Frontal cortex (tissue), 4 donors: ENCODE measurements around the gene DENND5A. TPM values are rescaled to one million over a fixed set of nuclear protein-coding genes. Genes with fewer than 3 reads are reported as not detected.

Experiments
- DNase-seq, 2 donors: peaks; one replicate each; pipeline ENCODE4 v3.0.0; 2012; ENCODE audit warnings: low spot score in 2 of 2
- FAIRE-seq: peaks from 2 replicates; lab custom pipeline; 2012; peaks lifted over from hg19 to GRCh38; lab: Jason Lieb, UNC
- total RNA-seq: library from RNA; depleted of rRNA; stranded (reverse); fragments of >200 nt; gene quantifications from one replicate; pipeline ENCODE4 v1.2.3, GENCODE V29; 2014
- donor health status: control.
- donor health status: control.
- donor health status: control.

Gene DENND5A
- 119 TPM for total RNA-seq

DNA sequence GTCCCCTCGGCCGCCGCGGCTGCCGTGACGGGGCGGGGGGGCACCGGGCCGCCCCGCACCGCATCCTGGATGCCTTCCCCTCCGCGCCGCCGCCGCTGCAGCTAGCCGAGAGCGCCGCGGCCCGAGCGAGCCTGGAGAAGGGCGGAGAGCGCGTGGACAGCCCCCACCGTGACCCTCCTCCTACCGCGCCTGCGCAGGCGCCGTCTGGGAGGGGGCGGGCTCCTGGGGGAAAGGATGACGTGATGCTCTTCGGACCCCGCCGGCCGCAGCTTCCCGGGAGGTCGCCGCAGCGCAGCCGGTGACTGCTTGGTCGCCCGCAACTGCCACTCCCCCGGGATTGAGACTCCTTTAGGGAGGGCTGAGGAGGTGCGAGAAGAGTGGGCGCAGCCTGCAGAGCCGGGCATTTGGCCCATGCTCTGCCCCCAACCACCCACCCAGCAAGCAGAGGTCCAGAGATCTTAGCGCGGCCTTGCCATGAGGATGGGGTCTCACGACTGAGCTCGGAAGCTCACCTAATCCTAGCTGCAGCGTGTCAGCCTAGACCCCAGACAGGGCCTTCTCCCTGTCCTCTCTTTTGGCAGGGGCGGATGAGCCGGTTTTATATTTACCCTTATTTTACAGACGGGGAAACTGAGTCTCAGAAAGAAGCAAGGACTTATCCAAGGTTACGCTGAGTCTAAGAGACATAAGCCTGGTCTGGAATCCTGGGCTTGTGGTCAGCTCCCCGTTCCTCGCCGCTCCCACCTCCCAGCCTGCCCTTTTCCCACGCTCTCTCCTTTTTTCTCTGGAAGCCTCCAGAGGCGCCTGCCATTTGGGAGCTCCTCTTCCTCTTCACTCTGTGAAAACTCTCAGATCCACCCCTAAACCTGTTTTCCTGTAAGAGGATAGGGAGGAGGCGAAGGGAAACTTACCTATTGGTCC lies at the start of gene DENND5A:
TSS of gene DENND5A (minus strand) at position 140 of the 921 bp plus-strand sequence. CDS start 281 bp downstream, outside the sequence.
- FAIRE-seq (no peak), DNase-seq (peak; percentile 93 to 96)

GRCh38 chr11:9314291-9315077 lies 49.3 kb upstream of the DENND5A start, which contains the start of gene TMEM41B:
Gene TMEM41B, minus strand, starts transcription at chr11:9314593. Its CDS starts 152 bp downstream, at chr11:9314441.
- DNase-seq (peak; percentile 96 to 98), FAIRE-seq (no peak)

DNA sequence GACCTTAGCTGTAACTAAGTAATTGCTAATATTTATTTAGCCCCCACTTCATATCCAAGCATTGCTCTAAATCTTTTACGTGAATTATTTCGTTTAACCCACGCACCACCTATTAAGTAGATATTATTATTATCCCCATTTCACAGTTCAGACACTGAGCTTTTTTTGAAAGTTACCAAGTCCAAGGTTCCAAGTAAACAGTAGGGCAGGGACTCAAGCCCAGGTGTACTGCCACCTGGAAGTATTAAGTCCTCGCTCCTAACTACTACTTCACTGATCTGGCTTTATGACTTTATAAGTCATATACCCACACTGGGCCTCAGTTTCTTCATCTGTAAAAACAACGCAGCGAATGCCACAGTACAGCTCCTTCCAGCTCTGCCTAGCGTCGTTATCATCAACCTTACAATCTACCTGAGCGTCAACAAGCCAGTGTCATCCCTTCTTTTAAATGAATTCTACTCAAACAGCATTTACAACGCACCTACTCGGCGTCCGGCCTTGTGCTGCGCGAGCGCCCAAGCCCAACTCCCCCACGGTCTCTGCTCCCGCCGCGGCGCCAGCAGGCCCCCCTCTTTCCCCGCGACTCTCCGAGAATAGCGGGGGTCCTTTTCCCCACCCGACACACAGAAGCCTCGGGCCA lies 48.6 kb upstream of the DENND5A start:
- DNase-seq = peak; percentile 34 to 35
- no peak for FAIRE-seq

- FAIRE-seq = no peak
- no peak for DNase-seq
Measured at GRCh38 chr11:9310485-9311090, 45.4 kb upstream of the DENND5A start.

- DNase-seq (no peak), FAIRE-seq (no peak)
Measured at GRCh38 chr11:9304178-9304577, 39.0 kb upstream of the DENND5A start.

DNA sequence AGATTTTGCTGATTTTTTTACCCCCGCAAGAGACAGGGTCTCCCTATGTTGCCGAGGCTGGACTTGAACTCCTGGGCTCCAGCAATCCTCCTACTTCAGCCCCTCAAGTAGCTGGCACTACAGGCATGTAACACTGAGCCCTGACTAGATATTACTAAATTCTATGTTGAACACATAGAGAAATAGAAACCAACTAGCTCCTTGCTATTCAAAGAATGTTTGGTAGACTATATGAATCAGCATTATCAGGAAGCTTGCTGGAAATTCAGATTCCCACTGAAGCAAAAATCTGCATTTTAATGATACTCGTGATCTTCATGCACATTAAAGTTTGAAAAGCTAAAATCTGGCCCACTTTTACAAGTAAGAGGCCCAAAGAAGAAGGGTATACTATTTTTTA lies 37.3 kb upstream of the DENND5A start:
- no peak for FAIRE-seq
- DNase-seq = no peak

DNA sequence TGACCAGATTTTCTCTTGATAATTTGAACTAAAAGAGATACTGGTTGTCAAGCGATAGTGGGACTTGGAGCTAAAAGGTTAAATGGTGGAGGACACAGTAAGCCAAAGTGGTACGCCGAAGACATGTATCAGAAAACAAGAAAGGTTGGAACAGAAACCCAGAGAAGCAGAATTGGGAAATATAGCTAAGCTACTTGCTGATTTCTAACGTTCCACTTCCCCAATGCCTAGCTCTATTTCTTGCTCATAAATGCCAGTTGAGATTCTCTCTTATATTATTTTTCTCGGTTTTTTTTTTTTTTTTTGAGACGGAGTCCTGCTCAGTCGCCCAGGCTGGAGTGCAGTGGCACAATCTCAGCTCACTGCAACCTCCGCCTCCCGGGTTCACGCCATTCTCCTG lies 36.6 kb upstream of the DENND5A start:
- FAIRE-seq (no peak), DNase-seq (no peak)

GRCh38 chr11:9293646-9294045 lies 28.5 kb upstream of the DENND5A start:
- FAIRE-seq (no peak), DNase-seq (no peak)

- no peak for FAIRE-seq
- no peak for DNase-seq
Measured at GRCh38 chr11:9285850-9286587, 20.9 kb upstream of the DENND5A start.

DNA sequence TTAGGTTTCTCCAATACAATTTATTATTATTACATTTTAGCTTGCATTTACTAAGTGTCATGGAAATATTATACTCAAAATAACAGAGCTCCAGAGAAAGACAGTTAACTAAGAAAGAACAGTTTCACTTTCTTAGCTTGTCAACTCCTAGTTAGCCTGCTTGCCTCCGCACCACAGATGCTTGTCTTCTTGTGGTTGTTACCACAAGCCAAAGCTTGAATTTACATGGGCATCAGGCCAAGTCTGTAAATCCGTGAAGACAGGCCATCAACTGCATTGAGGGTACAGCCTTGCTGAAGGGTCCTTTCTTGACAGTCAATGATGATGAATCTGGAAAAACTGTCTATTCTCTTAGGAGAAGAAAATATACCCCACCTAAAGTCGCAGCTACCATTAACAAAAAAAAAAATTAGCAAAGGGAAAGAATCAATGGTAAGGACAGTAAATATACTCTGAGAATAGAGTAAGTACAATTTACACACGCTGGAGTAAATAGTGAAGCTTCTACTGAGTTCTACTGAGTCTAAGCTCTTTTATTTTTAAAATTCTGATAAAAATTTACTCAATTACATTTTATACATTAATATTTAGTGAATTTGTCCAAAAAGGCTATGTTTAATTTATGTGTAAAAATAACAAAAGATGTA lies 15.6 kb upstream of the DENND5A start:
- DNase-seq = no peak
- no peak for FAIRE-seq

- no peak for DNase-seq
- FAIRE-seq = no peak
Measured at GRCh38 chr11:9277176-9277575, 12.0 kb upstream of the DENND5A start.

DNA sequence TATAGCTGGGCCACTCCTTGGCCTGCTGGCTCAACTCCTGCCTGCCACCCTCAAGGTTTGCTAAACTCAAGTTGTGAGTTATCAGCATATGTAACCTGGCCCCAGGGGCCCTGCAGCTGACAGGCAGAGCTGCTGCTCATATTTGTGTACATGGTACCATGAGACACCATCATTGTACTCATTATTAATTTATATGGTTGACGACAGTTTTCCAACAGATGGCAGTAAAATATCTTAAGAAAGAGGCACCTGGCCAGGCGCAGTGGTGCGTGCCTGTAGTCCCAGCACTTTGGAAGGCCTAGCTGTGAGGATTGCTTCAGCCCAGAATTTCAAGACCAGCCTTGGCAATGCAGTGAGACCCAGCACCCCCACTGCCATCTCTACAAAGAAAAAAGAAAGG lies 11.4 kb upstream of the DENND5A start:
- FAIRE-seq = no peak
- DNase-seq = no peak

DNA sequence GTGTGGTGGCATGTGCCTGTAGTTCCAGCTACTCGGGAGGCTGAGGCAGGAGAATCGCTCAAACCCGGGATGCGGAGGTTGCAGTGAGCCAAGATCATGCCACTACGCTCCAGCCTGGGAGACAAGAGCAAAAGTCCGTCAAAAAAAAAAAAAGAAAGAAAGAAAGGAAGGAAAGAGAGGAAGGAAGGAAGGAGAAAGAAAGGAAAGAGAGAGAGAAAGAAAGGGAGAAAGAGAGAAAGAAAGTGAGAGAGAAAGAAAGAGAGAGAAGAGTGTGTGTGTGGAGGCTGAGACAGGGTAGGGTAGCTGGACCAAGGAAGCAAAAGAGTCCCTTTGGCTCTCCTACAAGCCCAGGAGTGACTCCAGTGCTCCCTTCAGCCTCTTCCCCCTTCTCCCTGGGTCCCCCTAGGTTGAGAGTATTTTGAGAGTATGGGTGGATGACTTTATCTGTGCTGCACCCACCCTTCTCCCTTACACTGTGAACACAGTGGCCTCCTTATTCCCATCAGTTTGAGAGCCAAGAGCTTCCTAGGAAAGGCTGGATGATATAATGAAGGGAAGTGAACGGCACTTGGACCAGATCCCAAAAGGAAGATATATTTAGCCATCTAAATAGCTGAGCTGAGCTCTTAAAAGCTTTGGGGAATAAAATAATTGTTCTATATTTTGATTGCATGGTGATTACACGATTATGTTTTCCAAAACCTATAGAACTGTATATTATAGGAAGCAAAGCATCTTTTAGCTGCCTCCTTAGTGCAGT lies 9.5 kb upstream of the DENND5A start:
- FAIRE-seq (no peak), DNase-seq (peak in 1 of 2 donors; percentile 34)

DNA sequence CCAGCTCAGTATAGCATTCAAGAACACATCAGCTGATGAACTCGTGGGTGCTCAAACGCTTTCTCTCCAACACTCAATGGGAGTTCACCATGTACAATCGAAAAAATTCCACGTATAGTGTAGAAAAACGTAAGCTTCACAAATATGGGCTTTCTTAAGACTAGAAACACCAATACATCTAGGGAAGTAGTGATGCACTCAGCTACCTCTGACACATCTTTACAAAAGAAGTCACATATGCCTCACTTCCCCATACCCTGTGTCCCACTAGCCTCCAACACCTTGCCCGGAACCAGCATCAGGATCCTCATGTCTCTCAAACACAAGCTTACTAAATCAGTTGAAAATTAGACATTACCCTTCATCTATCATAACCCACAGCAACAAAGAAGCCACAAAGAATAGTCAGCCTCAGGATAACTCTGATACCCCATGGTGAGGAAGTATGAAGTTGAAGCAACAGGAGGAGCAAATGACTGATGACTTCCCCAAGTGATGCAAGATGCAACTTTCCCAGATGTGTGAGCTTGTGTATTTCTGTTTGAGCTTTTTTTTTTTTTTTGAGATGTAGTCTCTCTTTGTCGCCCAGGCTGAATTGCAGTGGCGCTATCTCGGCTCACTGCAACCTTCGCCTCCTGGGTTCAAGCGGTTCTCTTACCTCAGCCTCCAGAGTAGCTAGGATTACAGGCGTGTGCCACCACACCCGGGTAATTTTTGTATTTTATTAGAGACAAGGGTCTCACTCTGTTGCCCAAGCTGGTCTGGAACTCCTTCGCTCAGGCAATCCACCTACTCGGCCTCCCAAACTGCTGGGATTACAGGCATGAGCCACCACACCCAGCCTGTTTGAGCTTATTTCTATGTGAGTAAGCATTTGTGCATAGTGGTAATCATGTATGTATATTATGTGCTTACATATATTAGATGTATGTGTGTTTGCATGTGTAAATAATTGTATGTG lies 8.5 kb upstream of the DENND5A start:
- FAIRE-seq (no peak), DNase-seq (no peak)

GRCh38 chr11:9269492-9270013 lies 4.4 kb upstream of the DENND5A start:
- DNase-seq (no peak), FAIRE-seq (no peak)

DNA sequence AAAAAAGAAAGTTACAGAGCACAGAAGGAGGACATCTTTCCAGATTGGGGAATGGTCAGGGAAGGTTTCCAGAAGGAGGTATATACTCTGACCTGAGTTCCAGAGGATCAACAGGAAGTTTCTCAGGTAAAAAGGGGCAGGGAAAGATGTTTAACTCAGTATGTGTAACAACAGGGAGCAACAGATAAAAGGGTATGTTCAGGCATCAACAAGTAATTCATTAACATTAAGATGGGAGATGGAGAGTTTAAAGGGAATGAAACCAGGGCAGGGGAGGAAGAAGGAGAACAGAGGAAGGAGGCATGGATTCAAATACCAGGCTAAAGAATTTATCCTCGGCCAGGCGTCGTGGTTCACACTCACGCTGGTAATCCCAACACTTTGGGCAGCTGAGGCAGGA lies 2.5 kb upstream of the DENND5A start:
- no peak for DNase-seq
- FAIRE-seq = no peak

DNA sequence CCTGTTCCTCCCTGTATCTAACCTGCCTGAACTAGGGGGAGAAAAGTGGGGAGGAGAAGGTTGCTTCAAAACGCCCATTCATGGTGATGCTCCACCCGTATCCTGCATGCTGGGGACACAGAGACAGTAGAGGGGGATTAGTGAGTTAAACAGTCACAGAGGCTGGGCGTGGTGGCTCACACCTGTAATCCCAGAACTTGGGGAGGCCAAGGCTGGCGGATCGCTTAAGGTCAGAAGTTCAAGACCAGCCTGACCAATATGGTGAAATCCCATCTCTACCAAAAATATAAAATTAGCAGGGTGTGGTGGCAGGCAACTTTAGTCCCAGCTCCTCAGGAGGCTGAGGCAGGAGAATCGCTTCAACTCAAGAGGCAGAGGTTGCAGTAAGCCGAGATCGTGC lies 1.8 kb upstream of the DENND5A start:
- FAIRE-seq = no peak
- no peak for DNase-seq
